ENCODE results near the gene ZNF473. TPM values are rescaled to one million over a fixed set of nuclear protein-coding genes. Genes with fewer than 3 reads are reported as not detected.

ZNF473 gene
- total RNA-seq, 1 experiment from 2014 or later: 19.0 TPM

- Histone ChIP-seq H3K9ac (ENCODE audit: extremely low read depth, insufficient read length, low read length) (no peak overlapping the region), H3K23ac (ENCODE audit: insufficient read length, low read depth, low read length) (no peak overlapping the region), H4K8ac (replicated peaks; ENCODE audit: insufficient read length, low read depth, low read length) (no peak overlapping the region), H3K4me2 (ENCODE audit: insufficient read depth, insufficient read length, low read length) (no peak overlapping the region), H3K56ac (ENCODE audit: insufficient read length, low read depth, low read length) (no peak overlapping the region), H3K27ac (ENCODE audit: insufficient read length, low read depth, low read length) (no peak overlapping the region), H2BK120ac (ENCODE audit: low read depth, low read length, poor library complexity, severe bottlenecking) (no peak overlapping the region), H2BK12ac (ENCODE audit: insufficient read length, low read depth, low read length) (no peak overlapping the region), H2BK20ac (ENCODE audit: low read depth, low read length, poor library complexity, severe bottlenecking) (no peak overlapping the region), H3K4ac (ENCODE audit: low read depth, low read length) (no peak overlapping the region), H3K4me1 (ENCODE audit: insufficient read depth, low read length) (no peaks in the 10 kb centered on the region), H4K20me1 (ENCODE audit: control insufficient read depth, insufficient read depth, insufficient read length) (no peaks in the 10 kb centered on the region), H3K18ac (ENCODE audit: insufficient read length, low read depth, low read length) (no peak overlapping the region), H3K27me3 (ENCODE audit: insufficient read depth, low read length) (no peaks in the 10 kb centered on the region), H3K23me2 (ENCODE audit: insufficient read length, low read depth, low read length, poor library complexity, severe bottlenecking) (no peaks in the 10 kb centered on the region), H3K79me1 (ENCODE audit: insufficient read depth, low read depth, low read length, poor library complexity, severe bottlenecking) (no peaks in the 10 kb centered on the region), H3K79me2 (ENCODE audit: insufficient read depth, low read length) (no peaks in the 10 kb centered on the region), H3T11ph (ENCODE audit: low read length) (no peak overlapping the region), H2AK5ac (ENCODE audit: insufficient read length, low read length) (no peak overlapping the region), H4K91ac (ENCODE audit: insufficient read length, low read depth, low read length) (no peak overlapping the region), H2AFZ (ENCODE audit: low read length) (no peak overlapping the region), H2BK5ac (ENCODE audit: insufficient read length, low read length) (no peak overlapping the region), H2BK15ac (ENCODE audit: low read depth, low read length) (no peak overlapping the region), H3K9me3 (ENCODE audit: control insufficient read depth, low read depth, low read length) (no peaks in the 10 kb centered on the region), H3K14ac (ENCODE audit: insufficient read depth, low read length) (no peak overlapping the region), H4K5ac (ENCODE audit: insufficient read length, low read depth, low read length) (no peak overlapping the region)
- Mint-ChIP-seq H3K27me3 (ENCODE audit: low read depth) (peaks cover 3% of the 10 kb centered on the region), H3K27ac (no peak overlapping the region), H3K36me3 (ENCODE audit: insufficient read depth in 1 of 3, low read depth in 3 of 3) (peaks cover 0 to 6% (median 3%) of the 10 kb centered on the region in 3 experiments; a peak in 2 of 7 replicates), H3K9me3 (no peaks in the 10 kb centered on the region), H3K4me3 (no peak overlapping the region), H3K4me1 (peaks cover 0 to 4% of the 10 kb centered on the region in 2 experiments; a peak in 2 of 4 replicates)
- no peak for DNase-seq
- TF ChIP-seq CTCF (conservative IDR thresholded peaks at IDR 0.05): no peak
- no CpG with 5 or more reads among the region's 11 CpGs for WGBS (ENCODE audit: extremely low coverage, insufficient read length, low lambda C conversion rate)
Observed at GRCh38 chr19:49978324-49978723, 47.5 kb upstream of the ZNF473 start.
